SU-DHL-6 (cell line): Measurements from ENCODE around the gene TMEM95.

Experiments
- EZH2phosphoT487 ChIP-seq: fragments of 200-600 bp; sonication (generic), shearing (Covaris generic); conservative IDR thresholded peaks from 2 replicates; pipeline ENCODE4 v1.6.1; 2018; ENCODE audit warnings: mild to moderate bottlenecking, antibody characterized with exemption, low read length, moderate library complexity, mixed read lengths
- TF ChIP-seq, protein P1 (sequence below): fragments of 200-600 bp; sonication (generic); IDR thresholded peaks from one replicate; pipeline ENCODE4 v1.5.1; 2017; ENCODE audit warnings: antibody characterized with exemption, mild to moderate bottlenecking, low read length, moderate library complexity; ENCODE audit not compliant: insufficient read depth, poor library complexity, severe bottlenecking

DNA sequence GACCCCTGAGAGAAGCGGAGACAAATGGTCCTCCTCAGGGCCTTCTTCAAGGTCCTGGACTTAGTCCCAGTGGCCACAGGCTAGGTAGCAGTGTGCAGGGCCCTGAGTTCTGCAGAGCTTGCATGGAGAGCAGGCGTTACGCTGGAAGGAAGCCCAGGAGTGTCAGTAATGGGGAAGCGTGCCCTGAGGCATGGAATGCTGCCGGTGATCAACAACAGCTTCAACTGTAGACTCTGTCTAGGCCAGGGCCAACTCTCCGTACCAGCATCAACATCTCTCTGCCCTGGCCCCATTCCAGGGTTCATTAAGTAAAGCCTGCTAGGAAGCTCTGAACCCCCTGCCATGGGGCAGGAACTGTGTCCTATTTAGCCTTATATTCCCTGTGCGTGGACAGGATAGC is 25.4 kb downstream of the TMEM95 start:
- TF ChIP-seq, protein P1, sequence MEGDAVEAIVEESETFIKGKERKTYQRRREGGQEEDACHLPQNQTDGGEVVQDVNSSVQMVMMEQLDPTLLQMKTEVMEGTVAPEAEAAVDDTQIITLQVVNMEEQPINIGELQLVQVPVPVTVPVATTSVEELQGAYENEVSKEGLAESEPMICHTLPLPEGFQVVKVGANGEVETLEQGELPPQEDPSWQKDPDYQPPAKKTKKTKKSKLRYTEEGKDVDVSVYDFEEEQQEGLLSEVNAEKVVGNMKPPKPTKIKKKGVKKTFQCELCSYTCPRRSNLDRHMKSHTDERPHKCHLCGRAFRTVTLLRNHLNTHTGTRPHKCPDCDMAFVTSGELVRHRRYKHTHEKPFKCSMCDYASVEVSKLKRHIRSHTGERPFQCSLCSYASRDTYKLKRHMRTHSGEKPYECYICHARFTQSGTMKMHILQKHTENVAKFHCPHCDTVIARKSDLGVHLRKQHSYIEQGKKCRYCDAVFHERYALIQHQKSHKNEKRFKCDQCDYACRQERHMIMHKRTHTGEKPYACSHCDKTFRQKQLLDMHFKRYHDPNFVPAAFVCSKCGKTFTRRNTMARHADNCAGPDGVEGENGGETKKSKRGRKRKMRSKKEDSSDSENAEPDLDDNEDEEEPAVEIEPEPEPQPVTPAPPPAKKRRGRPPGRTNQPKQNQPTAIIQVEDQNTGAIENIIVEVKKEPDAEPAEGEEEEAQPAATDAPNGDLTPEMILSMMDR: no peak
- no peak for TF ChIP-seq EZH2phosphoT487
